BLaER1 treated with 17β-estradiol and CSF1 and Interleukin-3, amounts not matched to agents 10 nM and 100 nM (cell line): ENCODE measurements around the gene SMARCC2.
"Not testable (repeated sequence)": the region's sequence is repeated elsewhere in the genome, so short reads cannot be mapped to it uniquely, and the experiment has no call there.

Source experiments
- H3K27ac ChIP-seq, 11 experiments: shearing (Covaris generic); formaldehyde crosslinking; 2 replicates each; pipeline ENCODE4 v1.8.1; 2022
- H3K27me3 ChIP-seq, 11 experiments: shearing (Covaris generic); formaldehyde crosslinking; 2 replicates each; pipeline ENCODE4 v1.8.1; 2022
- H3K36me3 ChIP-seq, 11 experiments: shearing (Covaris generic); formaldehyde crosslinking; 2 replicates each; pipeline ENCODE4 v1.8.1; 2022
- H3K4me1 ChIP-seq, 10 experiments: shearing (Covaris generic); formaldehyde crosslinking; 2 replicates each; pipeline ENCODE4 v1.8.1; 2022
- H3K4me2 ChIP-seq, 11 experiments: shearing (Covaris generic); formaldehyde crosslinking; 2 replicates each; pipeline ENCODE4 v1.8.1; 2022
- H3K4me3 ChIP-seq, 10 experiments: shearing (Covaris generic); formaldehyde crosslinking; 2 replicates each; pipeline ENCODE4 v1.8.1; 2022
- H3K9ac ChIP-seq, 11 experiments: shearing (Covaris generic); formaldehyde crosslinking; 2 replicates each; pipeline ENCODE4 v1.8.1; 2022
- H3K9me3 ChIP-seq, 11 experiments: shearing (Covaris generic); formaldehyde crosslinking; replicated peaks in 1 of 11; 2 replicates each; pipeline ENCODE4 v1.8.1; 2022
- H4K20me1 ChIP-seq, 11 experiments: shearing (Covaris generic); formaldehyde crosslinking; 2 replicates each; pipeline ENCODE4 v1.8.1; 2022
- Cebpa-rat ChIP-seq, 11 experiments: shearing (Covaris generic); IDR thresholded peaks; 2 replicates each; pipeline ENCODE4 v1.8.1; 2022

Gene SMARCC2

GRCh38 chr12:56158926-56159461, 30.3 kb downstream of the SMARCC2 start:
- peaks cover 40 to 62% (median 53%) of the 10 kb centered on the region in 10 experiments for H3K4me1 ChIP-seq
- H3K36me3 ChIP-seq, result peaks cover 58 to 76% (median 65%) of the 10 kb centered on the region in 11 experiments
- H4K20me1 ChIP-seq, result peaks cover 41 to 56% (median 51%) of the 10 kb centered on the region in 11 experiments
- H3K4me2 ChIP-seq, result peak overlapping the region; percentile 90 to 100 (median 98)
- H3K27me3 ChIP-seq, result no peaks in the 10 kb centered on the region
- peak overlapping the region; percentile 88 to 97 (median 92) for H3K27ac ChIP-seq
- TF ChIP-seq Cebpa-rat (IDR thresholded peaks at IDR 0.05), result no peak
- H3K4me3 ChIP-seq, result peak overlapping the region; percentile 75 to 99 (median 91)
- H3K9ac ChIP-seq, result peak overlapping the region; percentile 93 to 98 (median 94)
- no peaks in the 10 kb centered on the region for H3K9me3 ChIP-seq

GRCh38 chr12:56158029-56158925, 31.0 kb downstream of the SMARCC2 start, which contains the start of gene MYL6:
TSS of gene MYL6 (plus strand) at chr12:56158359. CDS start at chr12:56158402, 43 bp downstream.
- Histone ChIP-seq H3K9me3 (no peaks in the 10 kb centered on the region), H3K27ac (peak within 1 kb of the TSS; percentile 88 to 97 (median 92)), H3K36me3 (peaks cover 50 to 73% (median 58%) of the 10 kb centered on the region in 11 experiments), H3K27me3 (no peaks in the 10 kb centered on the region), H3K4me2 (peak within 1 kb of the TSS; percentile 90 to 100 (median 98)), H4K20me1 (peaks cover 37 to 49% (median 44%) of the 10 kb centered on the region in 11 experiments), H3K4me1 (peaks cover 47 to 69% (median 61%) of the 10 kb centered on the region in 10 experiments), H3K4me3 (peak within 1 kb of the TSS; percentile 75 to 99 (median 91)), H3K9ac (peak within 1 kb of the TSS; percentile 93 to 98 (median 94))
- 0 out of 22 replicates have a peak, but pooled peaks of 1 of the 11 experiments have one; percentile 26 for TF ChIP-seq Cebpa-rat (IDR thresholded peaks at IDR 0.05)

- peak overlapping the region; percentile 84 to 96 (median 95) for H3K4me2 ChIP-seq
- peak overlapping the region in 10 of 11 experiments; percentile 54 to 97 (median 92); a peak in 21 of 22 replicates for H3K27ac ChIP-seq
- peak overlapping the region; percentile 63 to 99 (median 91) for H3K4me3 ChIP-seq
- no peak for TF ChIP-seq Cebpa-rat (IDR thresholded peaks at IDR 0.05)
- no peaks in the 10 kb centered on the region for H3K9me3 ChIP-seq
- peaks cover 42 to 64% (median 49%) of the 10 kb centered on the region in 11 experiments for H3K36me3 ChIP-seq
- H3K9ac ChIP-seq, result peak overlapping the region; percentile 70 to 98 (median 94)
- peaks cover 53 to 73% (median 67%) of the 10 kb centered on the region in 10 experiments for H3K4me1 ChIP-seq
- H3K27me3 ChIP-seq, result no peaks in the 10 kb centered on the region
- peaks cover 32 to 41% (median 36%) of the 10 kb centered on the region in 11 experiments for H4K20me1 ChIP-seq
Observed at GRCh38 chr12:56157201-56158028, 31.9 kb downstream of the SMARCC2 start.

- peak overlapping the region in 10 of 11 experiments; percentile 54 to 97 (median 92); a peak in 21 of 22 replicates for H3K27ac ChIP-seq
- H3K36me3 ChIP-seq, result peaks cover 34 to 56% (median 41%) of the 10 kb centered on the region in 11 experiments
- peak overlapping the region; percentile 84 to 96 (median 95) for H3K4me2 ChIP-seq
- H4K20me1 ChIP-seq, result peaks cover 24 to 33% (median 28%) of the 10 kb centered on the region in 11 experiments
- H3K9ac ChIP-seq, result peak overlapping the region; percentile 70 to 98 (median 94)
- peak overlapping the region; percentile 63 to 99 (median 91) for H3K4me3 ChIP-seq
- H3K4me1 ChIP-seq, result peaks cover 52 to 75% (median 67%) of the 10 kb centered on the region in 10 experiments
- not testable (repeated sequence) for H3K9me3 ChIP-seq, H3K27me3 ChIP-seq
Observed at GRCh38 chr12:56156464-56157200, 32.7 kb downstream of the SMARCC2 start.

GRCh38 chr12:56155256-56155845, 33.9 kb downstream of the SMARCC2 start:
- no peak overlapping the region for H3K4me3 ChIP-seq
- no peak for TF ChIP-seq Cebpa-rat (IDR thresholded peaks at IDR 0.05)
- H3K27ac ChIP-seq, result peak overlapping the region in 5 of 11 experiments; percentile 27 to 97 (median 95); a peak in 7 of 22 replicates
- no peaks in the 10 kb centered on the region for H3K9me3 ChIP-seq
- H4K20me1 ChIP-seq, result peaks cover 12 to 20% (median 15%) of the 10 kb centered on the region in 11 experiments; a peak in 21 of 22 replicates
- H3K9ac ChIP-seq, result peak overlapping the region in 6 of 11 experiments; percentile 18 to 87 (median 30); a peak in 3 of 22 replicates
- peaks cover 52 to 75% (median 66%) of the 10 kb centered on the region in 10 experiments for H3K4me1 ChIP-seq
- H3K4me2 ChIP-seq, result peak overlapping the region in 2 of 11 experiments; percentile 90 to 96; a peak in 2 of 22 replicates
- H3K36me3 ChIP-seq, result peaks cover 21 to 44% (median 29%) of the 10 kb centered on the region in 11 experiments
- no peaks in the 10 kb centered on the region for H3K27me3 ChIP-seq

GRCh38 chr12:56154818-56155217, 34.5 kb downstream of the SMARCC2 start:
- peak overlapping the region in 6 of 11 experiments; percentile 21 to 95 (median 88); a peak in 5 of 22 replicates for H3K27ac ChIP-seq
- no peaks in the 10 kb centered on the region for H3K9me3 ChIP-seq
- H3K27me3 ChIP-seq, result no peaks in the 10 kb centered on the region
- no peak overlapping the region for H3K4me3 ChIP-seq
- H3K4me1 ChIP-seq, result peaks cover 51 to 70% (median 61%) of the 10 kb centered on the region in 10 experiments
- peaks cover 6 to 15% (median 10%) of the 10 kb centered on the region in 11 experiments; a peak in 19 of 22 replicates for H4K20me1 ChIP-seq
- TF ChIP-seq Cebpa-rat (IDR thresholded peaks at IDR 0.05), result no peak
- peak overlapping the region in 7 of 11 experiments; percentile 88 to 100 (median 98); a peak in 8 of 22 replicates for H3K4me2 ChIP-seq
- peaks cover 16 to 38% (median 23%) of the 10 kb centered on the region in 11 experiments for H3K36me3 ChIP-seq
- H3K9ac ChIP-seq, result peak overlapping the region in 9 of 11 experiments; percentile 5 to 88 (median 83); a peak in 8 of 22 replicates

- Histone ChIP-seq H3K9ac (peak overlapping the region; percentile 74 to 88 (median 84); a peak in 17 of 22 replicates), H3K4me1 (peaks cover 47 to 65% (median 56%) of the 10 kb centered on the region in 10 experiments), H4K20me1 (peaks cover 1 to 10% (median 4%) of the 10 kb centered on the region in 11 experiments; a peak in 15 of 22 replicates), H3K27ac (peak overlapping the region in 8 of 11 experiments; percentile 21 to 95 (median 89); a peak in 12 of 22 replicates), H3K36me3 (peaks cover 11 to 33% (median 18%) of the 10 kb centered on the region in 11 experiments), H3K4me3 (peak overlapping the region in 1 of 10 experiments; percentile 78; a peak in 2 of 20 replicates), H3K4me2 (peak overlapping the region; percentile 88 to 100 (median 97)), H3K27me3 (no peaks in the 10 kb centered on the region), H3K9me3 (no peaks in the 10 kb centered on the region)
- no peak for TF ChIP-seq Cebpa-rat (IDR thresholded peaks at IDR 0.05)
Observed at GRCh38 chr12:56154246-56154771, 35.0 kb downstream of the SMARCC2 start.
